Vagina (tissue), 2 donors: ENCODE measurements around the gene ADCY1. TPM values are rescaled to one million over a fixed set of nuclear protein-coding genes. Genes with fewer than 3 reads are reported as not detected.

Experiments
- DNase-seq, 2 donors: peaks; one replicate each; pipeline ENCODE4 v3.0.0-alpha.2; 2017; ENCODE audit errors: extremely low spot score in 2 of 2
- H3K27ac ChIP-seq: fragments of 200-600 bp; sonication (generic); one replicate; pipeline ENCODE4 v1.5.1; 2019
- H3K27me3 ChIP-seq: fragments of 200-600 bp; sonication (generic); one replicate; pipeline ENCODE4 v1.5.1; 2019
- H3K36me3 ChIP-seq, 2 donors: fragments of 200-600 bp; sonication (generic); one replicate each; pipeline ENCODE4 v1.5.1; 2017 to 2019
- H3K4me1 ChIP-seq: fragments of 200-600 bp; sonication (generic); one replicate; pipeline ENCODE4 v1.5.1; 2019
- H3K4me3 ChIP-seq, 2 donors: fragments of 200-600 bp; sonication (generic); 1 replicate in 1 of 2; 2 replicates in 1 of 2; pipeline ENCODE4 v1.5.1; 2016 to 2019
- H3K9me3 ChIP-seq: fragments of 200-600 bp; sonication (generic); one replicate; pipeline ENCODE4 v1.5.1; 2019
- POLR2A ChIP-seq, 2 donors: fragments of 450-650 bp; IDR thresholded peaks; one replicate each; pipeline ENCODE4 v1.6.1; 2017; ENCODE audit warnings: antibody characterized with exemption in 2 of 2, mild to moderate bottlenecking in 2 of 2, moderate library complexity in 2 of 2
- POLR2AphosphoS5 ChIP-seq, 2 donors: sonication (generic); formaldehyde crosslinking; IDR thresholded peaks; one replicate each; pipeline ENCODE4 v1.9.0; 2017; ENCODE audit warnings: antibody characterized with exemption in 2 of 2, mild to moderate bottlenecking in 2 of 2, low read depth in 1 of 2; ENCODE audit not compliant: insufficient read depth in 1 of 2
- intact Hi-C: fragments of 100-400 bp; cut with DNase I; formaldehyde crosslinking; loops from one replicate; pipeline ENCODE4 v1.15.1; 2023
- total RNA-seq: library from RNA; depleted of rRNA; stranded (reverse); fragments of >200 nt; gene quantifications from one replicate; pipeline ENCODE4 v1.2.3, GENCODE V29; 2016
- TF ChIP-seq, protein P1 (sequence below), 3 experiments: fragments of 450-650 bp in 2 of 3; fragments of 200-600 bp in 1 of 3; sonication (generic) in 1 of 3; IDR thresholded peaks; one replicate each; pipeline ENCODE4 v1.5.1; 2017 to 2019; ENCODE audit warnings: antibody characterized with exemption in 3 of 3, mild to moderate bottlenecking in 2 of 3, moderate library complexity in 2 of 3

The ADCY1 gene
- total RNA-seq, 1 donor from 2014 or later: 2.5 TPM

- intact Hi-C loops: no loop called here
Observed at GRCh38 chr7:45663965-45664633, 89.9 kb downstream of the ADCY1 start.

DNA sequence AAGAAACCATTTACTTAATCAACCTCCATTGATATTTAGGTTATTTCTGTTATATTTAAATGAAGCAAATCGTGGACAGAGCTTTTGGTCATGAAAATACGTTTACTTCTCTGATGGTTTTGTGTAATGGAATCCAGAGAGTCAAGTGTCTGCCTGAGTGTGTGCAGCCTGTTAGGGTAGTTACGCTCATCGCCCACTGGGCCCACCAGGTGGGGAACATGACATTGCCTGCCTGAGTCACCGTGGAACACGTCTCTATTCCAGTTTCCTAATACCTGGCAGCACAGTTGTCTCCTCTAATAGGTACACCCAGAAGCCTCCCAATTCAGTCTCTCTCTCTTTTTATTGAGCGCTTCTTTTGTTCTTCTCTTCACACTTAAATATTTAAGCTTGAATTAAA is 91.0 kb downstream of the ADCY1 start:
- Histone ChIP-seq H3K27ac (no peak overlapping the region), H3K36me3 (no peaks in the 10 kb centered on the region), H3K4me3 (no peak overlapping the region), H3K27me3 (no peaks in the 10 kb centered on the region), H3K9me3 (no peaks in the 10 kb centered on the region), H3K4me1 (no peaks in the 10 kb centered on the region)
- peak in 1 of 2 donors; percentile 54 for DNase-seq
- intact Hi-C loops: no loop called here
- TF ChIP-seq, protein P1, sequence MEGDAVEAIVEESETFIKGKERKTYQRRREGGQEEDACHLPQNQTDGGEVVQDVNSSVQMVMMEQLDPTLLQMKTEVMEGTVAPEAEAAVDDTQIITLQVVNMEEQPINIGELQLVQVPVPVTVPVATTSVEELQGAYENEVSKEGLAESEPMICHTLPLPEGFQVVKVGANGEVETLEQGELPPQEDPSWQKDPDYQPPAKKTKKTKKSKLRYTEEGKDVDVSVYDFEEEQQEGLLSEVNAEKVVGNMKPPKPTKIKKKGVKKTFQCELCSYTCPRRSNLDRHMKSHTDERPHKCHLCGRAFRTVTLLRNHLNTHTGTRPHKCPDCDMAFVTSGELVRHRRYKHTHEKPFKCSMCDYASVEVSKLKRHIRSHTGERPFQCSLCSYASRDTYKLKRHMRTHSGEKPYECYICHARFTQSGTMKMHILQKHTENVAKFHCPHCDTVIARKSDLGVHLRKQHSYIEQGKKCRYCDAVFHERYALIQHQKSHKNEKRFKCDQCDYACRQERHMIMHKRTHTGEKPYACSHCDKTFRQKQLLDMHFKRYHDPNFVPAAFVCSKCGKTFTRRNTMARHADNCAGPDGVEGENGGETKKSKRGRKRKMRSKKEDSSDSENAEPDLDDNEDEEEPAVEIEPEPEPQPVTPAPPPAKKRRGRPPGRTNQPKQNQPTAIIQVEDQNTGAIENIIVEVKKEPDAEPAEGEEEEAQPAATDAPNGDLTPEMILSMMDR (IDR thresholded peaks at IDR 0.05): no peak
- TF ChIP-seq POLR2A (IDR thresholded peaks at IDR 0.05) (no peak), POLR2AphosphoS5 (IDR thresholded peaks at IDR 0.05; ENCODE audit: insufficient read depth in 1 of 2, low read depth in 1 of 2) (no peak)

More at GRCh38 chr7:45663965-45664633, 89.9 kb downstream of the ADCY1 start:
- no peaks in the 10 kb centered on the region for H3K27me3 ChIP-seq
- no peaks in the 10 kb centered on the region for H3K36me3 ChIP-seq
- no peaks in the 10 kb centered on the region for H3K4me1 ChIP-seq
- TF ChIP-seq POLR2AphosphoS5 (IDR thresholded peaks at IDR 0.05; ENCODE audit: insufficient read depth in 1 of 2, low read depth in 1 of 2) (no peak), POLR2A (IDR thresholded peaks at IDR 0.05) (no peak)
- TF ChIP-seq, protein P1 (IDR thresholded peaks at IDR 0.05): no peak
- H3K4me3 ChIP-seq: no peak overlapping the region
- no peak overlapping the region for H3K27ac ChIP-seq
- DNase-seq: peak; percentile 64 to 74
- H3K9me3 ChIP-seq: no peaks in the 10 kb centered on the region

DNA sequence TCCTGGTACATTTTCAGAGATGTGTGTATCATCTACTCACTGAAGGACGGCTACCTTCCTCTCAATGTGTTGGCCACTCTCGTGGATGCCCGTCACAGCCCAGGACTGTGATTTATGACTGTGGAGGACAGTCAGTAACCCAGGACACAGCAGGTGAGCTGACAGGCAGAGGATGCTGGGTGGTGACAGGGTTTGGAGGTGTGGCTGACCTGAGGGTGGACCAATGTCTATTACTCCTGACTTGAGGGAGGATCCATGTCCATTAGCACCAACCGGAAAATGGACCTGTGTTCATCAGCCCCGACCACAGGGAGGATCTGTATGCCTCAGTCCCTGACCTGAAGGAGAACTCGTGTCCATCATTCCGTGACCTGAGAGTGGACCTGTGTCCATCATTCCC is 96.1 kb downstream of the ADCY1 start:
- H3K4me3 ChIP-seq: no peak overlapping the region
- H3K36me3 ChIP-seq: no peaks in the 10 kb centered on the region
- no peaks in the 10 kb centered on the region for H3K9me3 ChIP-seq
- H3K27ac ChIP-seq: no peak overlapping the region
- no peak for DNase-seq
- intact Hi-C loops: no loop called here
- TF ChIP-seq, protein P1 (IDR thresholded peaks at IDR 0.05): no peak
- TF ChIP-seq POLR2A (IDR thresholded peaks at IDR 0.05) (no peak), POLR2AphosphoS5 (IDR thresholded peaks at IDR 0.05; ENCODE audit: insufficient read depth in 1 of 2, low read depth in 1 of 2) (no peak)
- no peaks in the 10 kb centered on the region for H3K4me1 ChIP-seq
- H3K27me3 ChIP-seq: no peaks in the 10 kb centered on the region

DNA sequence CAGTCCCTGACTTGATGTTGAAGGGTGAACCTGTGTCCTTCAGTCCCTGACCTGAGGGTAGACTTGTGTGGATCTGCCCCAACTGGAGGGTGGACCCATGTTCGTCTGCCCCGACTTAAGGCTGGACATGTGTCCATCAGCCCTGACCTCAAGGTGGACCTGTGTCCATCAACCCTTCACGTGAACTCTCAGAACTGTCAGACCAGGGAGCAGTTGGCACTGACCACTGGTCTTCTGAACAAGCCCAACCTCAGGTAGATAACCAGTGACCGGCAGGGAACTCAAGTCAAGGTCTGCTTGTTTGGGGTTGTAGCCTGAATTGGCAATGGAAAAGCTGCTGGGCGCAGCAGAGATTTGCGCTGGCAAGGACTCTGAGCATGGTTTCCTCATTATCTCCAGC is 96.5 kb downstream of the ADCY1 start:
- Histone ChIP-seq H3K27ac (no peak overlapping the region), H3K9me3 (no peaks in the 10 kb centered on the region), H3K4me3 (no peak overlapping the region), H3K4me1 (no peaks in the 10 kb centered on the region), H3K36me3 (no peaks in the 10 kb centered on the region), H3K27me3 (no peaks in the 10 kb centered on the region)
- intact Hi-C loops: no loop called here
- no peak for DNase-seq
- TF ChIP-seq, protein P1 (IDR thresholded peaks at IDR 0.05): no peak
- TF ChIP-seq POLR2AphosphoS5 (IDR thresholded peaks at IDR 0.05; ENCODE audit: insufficient read depth in 1 of 2, low read depth in 1 of 2): no peak
- TF ChIP-seq POLR2A (IDR thresholded peaks at IDR 0.05): no peak

DNA sequence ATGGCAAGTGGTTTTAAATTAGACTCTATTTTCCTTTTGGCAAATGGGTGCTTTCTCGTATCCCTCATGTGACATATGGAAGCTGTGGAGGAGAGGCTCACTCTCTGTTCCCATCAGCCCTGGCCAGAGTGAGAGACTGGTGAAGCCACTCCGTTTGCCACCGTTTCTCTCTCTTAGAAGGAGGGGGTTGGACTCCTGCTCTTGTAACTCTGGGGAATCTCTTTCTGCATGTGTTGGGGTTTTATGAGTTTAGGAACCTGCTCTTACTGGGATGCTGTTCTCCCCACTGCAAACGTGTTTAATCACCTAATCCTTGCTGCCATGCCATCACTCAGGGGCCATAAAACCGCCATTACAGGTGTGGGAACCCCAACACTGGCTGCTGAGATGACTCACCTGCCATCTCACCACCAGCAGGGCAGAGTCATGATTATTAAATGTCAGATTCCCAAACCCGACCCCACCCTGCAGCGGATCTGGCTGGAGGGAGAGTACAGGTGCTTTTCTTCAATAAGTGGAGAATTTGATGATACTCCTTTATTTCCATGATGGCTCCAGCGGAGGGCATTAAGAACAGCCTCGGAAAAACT is 103.2 kb downstream of the ADCY1 start:
- H3K4me1 ChIP-seq: no peaks in the 10 kb centered on the region
- intact Hi-C loops: no loop called here
- TF ChIP-seq POLR2AphosphoS5 (IDR thresholded peaks at IDR 0.05; ENCODE audit: insufficient read depth in 1 of 2, low read depth in 1 of 2): no peak
- no peak for TF ChIP-seq POLR2A (IDR thresholded peaks at IDR 0.05)
- TF ChIP-seq, protein P1 (IDR thresholded peaks at IDR 0.05): no peak
- H3K4me3 ChIP-seq: no peak overlapping the region
- H3K27ac ChIP-seq: no peak overlapping the region
- H3K36me3 ChIP-seq: no peaks in the 10 kb centered on the region
- DNase-seq: peak in 1 of 2 donors; percentile 54
- H3K27me3 ChIP-seq: no peaks in the 10 kb centered on the region
- H3K9me3 ChIP-seq: no peaks in the 10 kb centered on the region
